WERI-Rb-1 (cell line): Measurements from ENCODE around the gene COL5A1.

Source experiments
- DNase-seq: peaks from one replicate; pipeline ENCODE4 v3.0.0-alpha.2; 2020
- H3K27ac ChIP-seq: fragments of 250-450 bp; sonication (Bioruptor Pico); 2 replicates; pipeline ENCODE4 v1.5.1; 2020; ENCODE audit warnings: mild to moderate bottlenecking, moderate library complexity
- H3K27me3 ChIP-seq: fragments of 250-450 bp; sonication (Bioruptor Pico); 2 replicates; pipeline ENCODE4 v1.5.1; 2021; ENCODE audit warnings: mild to moderate bottlenecking, low read depth, moderate library complexity; ENCODE audit not compliant: insufficient read depth, severe bottlenecking
- H3K36me3 ChIP-seq: fragments of 250-450 bp; sonication (Bioruptor Pico); 2 replicates; pipeline ENCODE4 v1.5.1; 2020; ENCODE audit warnings: mild to moderate bottlenecking, moderate library complexity
- H3K4me3 ChIP-seq: 2 replicates; pipeline ENCODE4 v1.5.1; 2011; ENCODE audit warnings: low read depth, mild to moderate bottlenecking, control low read depth, low read length
- H3K9me3 ChIP-seq: fragments of 250-450 bp; sonication (Bioruptor Pico); 2 replicates; pipeline ENCODE4 v1.5.1; 2021; ENCODE audit warnings: mild to moderate bottlenecking, moderate library complexity; ENCODE audit not compliant: severe bottlenecking
- TF ChIP-seq, protein P1 (sequence below): IDR thresholded peaks from 2 replicates; pipeline ENCODE4 v1.5.1; 2011; ENCODE audit warnings: low read depth, mild to moderate bottlenecking, control low read depth, inconsistent platforms, low read length

COL5A1 gene

DNA sequence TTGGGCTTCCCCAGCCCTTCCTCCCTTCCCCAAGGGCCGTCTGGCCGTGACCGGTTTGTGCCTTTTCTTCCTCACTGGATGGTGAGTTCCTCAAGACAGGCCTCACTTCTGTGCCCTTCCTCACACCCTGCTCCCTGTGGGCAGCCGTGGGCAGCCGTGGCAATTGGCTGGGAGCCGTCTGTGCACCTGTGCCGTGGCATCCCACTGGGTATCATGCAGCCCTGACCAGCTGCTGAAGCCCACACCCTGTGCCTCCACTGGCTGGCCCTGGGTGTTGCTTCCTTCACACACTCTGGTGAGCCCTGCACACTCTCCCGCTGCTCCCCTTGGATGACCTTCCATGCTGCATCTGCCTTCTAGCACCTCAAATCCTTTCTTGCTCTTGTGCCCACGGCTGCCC, 100.2 kb downstream of the COL5A1 start:
- no peaks in the 10 kb centered on the region; the same call in 1 of the 2 replicates for H3K36me3 ChIP-seq
- no peaks in the 10 kb centered on the region for H3K9me3 ChIP-seq
- TF ChIP-seq, protein P1, sequence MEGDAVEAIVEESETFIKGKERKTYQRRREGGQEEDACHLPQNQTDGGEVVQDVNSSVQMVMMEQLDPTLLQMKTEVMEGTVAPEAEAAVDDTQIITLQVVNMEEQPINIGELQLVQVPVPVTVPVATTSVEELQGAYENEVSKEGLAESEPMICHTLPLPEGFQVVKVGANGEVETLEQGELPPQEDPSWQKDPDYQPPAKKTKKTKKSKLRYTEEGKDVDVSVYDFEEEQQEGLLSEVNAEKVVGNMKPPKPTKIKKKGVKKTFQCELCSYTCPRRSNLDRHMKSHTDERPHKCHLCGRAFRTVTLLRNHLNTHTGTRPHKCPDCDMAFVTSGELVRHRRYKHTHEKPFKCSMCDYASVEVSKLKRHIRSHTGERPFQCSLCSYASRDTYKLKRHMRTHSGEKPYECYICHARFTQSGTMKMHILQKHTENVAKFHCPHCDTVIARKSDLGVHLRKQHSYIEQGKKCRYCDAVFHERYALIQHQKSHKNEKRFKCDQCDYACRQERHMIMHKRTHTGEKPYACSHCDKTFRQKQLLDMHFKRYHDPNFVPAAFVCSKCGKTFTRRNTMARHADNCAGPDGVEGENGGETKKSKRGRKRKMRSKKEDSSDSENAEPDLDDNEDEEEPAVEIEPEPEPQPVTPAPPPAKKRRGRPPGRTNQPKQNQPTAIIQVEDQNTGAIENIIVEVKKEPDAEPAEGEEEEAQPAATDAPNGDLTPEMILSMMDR, result no peak
- no peak for DNase-seq
- peak overlapping the region; percentile 56 for H3K27ac ChIP-seq
- H3K27me3 ChIP-seq, result no peaks in the 10 kb centered on the region
- no peak overlapping the region for H3K4me3 ChIP-seq

DNA sequence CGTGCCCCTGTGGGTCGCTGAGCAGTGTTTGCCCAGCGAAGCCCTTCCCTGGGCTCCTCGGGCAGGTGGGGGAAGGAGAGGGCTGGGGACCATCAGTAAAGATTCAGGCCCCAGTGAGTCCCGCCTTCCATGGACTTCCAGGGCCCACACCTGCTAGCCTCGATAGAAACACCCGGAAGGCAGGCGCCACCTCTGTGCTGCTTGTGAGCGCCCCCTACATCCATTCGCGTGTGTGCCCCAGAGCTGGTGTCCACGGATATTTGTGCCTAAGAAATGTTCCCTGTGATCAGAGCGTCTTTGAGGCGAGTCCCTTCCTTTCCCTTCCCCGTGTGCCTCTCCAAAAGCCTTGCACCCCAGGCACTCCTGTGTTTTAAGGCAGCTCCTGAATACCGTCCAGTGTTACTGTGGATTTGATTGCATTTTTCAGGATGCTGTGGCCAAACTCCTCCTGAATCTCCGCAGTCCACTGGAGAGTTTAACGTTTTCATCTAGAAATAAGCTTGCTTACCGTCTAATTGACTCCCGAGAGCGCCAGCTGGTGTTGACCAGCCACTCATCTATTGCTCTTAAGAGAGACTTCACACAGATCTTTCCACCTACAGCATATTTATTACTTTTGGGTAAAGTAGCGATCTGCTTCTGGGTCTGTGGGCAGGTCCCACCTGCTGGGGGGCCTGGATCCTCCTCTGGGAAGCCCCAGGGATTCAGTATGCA, 101.4 kb downstream of the COL5A1 start:
- H3K36me3 ChIP-seq, result peaks cover under 1% of the 10 kb centered on the region

DNA sequence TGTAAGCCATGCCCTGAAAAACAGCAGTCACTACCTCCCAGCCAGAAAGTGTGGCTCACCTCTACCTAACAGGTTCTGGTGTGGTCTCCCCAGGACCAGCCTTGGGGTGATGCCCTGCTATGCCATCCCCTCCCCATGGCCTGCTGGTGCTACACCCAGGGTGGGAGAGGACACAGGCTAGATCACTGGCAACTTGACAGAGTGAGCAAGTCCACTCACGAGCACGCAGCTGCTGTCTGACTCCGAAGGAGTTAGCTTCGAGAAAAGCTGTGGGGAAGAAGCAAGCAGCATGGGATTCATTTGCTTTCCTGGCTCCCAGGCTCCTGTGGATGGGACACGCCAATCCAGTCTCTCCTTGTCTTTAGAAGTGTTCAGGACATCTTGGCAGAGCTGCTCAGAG, 102.2 kb downstream of the COL5A1 start:
- H3K9me3 ChIP-seq, result no peaks in the 10 kb centered on the region
- DNase-seq, result no peak
- H3K4me3 ChIP-seq, result no peak overlapping the region
- TF ChIP-seq, protein P1, result no peak
- H3K36me3 ChIP-seq, result peaks cover 7% of the 10 kb centered on the region
- H3K27me3 ChIP-seq, result no peaks in the 10 kb centered on the region
- H3K27ac ChIP-seq, result no peak overlapping the region

More for the DNA sequence above, 101.4 kb downstream of the COL5A1 start:
- DNase-seq, result no peak
- Histone ChIP-seq H3K27ac (peak overlapping the region; percentile 29), H3K9me3 (no peaks in the 10 kb centered on the region), H3K27me3 (no peaks in the 10 kb centered on the region), H3K4me3 (no peak overlapping the region)
- TF ChIP-seq, protein P1, result no peak

DNA sequence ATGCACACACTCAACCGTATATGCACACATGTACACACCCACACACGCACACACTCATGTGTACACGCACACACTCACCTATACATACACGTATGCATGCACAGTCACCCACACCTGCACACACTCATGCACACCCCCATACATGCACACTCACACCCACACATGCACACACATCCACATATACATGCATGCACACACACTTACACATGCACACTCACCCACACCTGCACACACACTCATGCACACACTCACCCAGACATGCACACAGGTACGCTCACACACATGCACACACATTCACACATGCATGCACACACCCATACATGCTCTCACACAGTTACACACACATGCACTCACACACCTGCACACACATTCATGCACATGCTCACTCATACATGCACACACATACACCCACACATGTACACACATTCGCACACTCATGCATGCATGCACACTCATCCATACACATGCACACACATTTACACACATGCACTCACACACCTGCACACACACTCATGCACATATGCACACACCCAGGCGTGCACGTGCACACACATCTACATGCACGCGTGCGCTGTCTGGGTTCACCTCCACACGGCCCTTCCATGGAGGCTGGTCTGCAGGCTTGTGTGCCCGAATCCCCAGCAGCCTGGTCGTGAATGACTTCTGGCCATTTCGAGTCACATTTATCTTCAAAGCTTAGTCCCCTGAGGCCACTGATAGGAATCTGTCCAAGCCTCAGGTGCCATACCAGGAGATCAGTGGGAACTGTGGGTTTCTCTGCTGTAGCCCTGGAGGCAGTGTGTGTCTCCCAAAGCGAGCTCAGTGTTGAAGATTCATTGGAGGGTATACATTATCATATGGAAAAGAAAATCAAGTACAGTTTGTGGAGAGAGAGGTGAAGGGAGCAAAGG, 103.0 kb downstream of the COL5A1 start:
- TF ChIP-seq, protein P1, result no peak
- H3K27me3 ChIP-seq, result no peaks in the 10 kb centered on the region
- H3K4me3 ChIP-seq, result no peak overlapping the region
- no peak overlapping the region for H3K27ac ChIP-seq
- no peaks in the 10 kb centered on the region for H3K9me3 ChIP-seq
- peaks cover 7% of the 10 kb centered on the region for H3K36me3 ChIP-seq
- no peak for DNase-seq

DNA sequence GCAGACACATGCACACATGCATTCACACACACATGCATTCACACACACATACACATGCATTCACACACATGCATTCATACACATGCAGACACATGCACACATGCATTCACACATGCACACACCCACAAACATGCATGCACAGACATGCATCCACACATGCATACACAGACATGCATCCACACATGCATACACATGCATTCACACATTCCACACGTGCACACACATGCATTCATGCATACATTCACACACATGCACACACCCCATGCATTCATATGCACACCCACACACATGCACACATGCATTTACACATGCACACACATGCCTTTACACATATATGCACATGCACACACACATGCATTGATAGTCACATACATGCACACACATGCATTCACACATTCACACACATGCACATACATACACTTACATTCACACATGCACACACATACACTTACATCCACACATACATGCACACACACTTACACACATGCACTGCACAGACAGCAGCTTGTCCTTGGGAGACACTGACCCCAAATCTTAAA, 106.4 kb downstream of the COL5A1 start:
- Histone ChIP-seq H3K9me3 (no peaks in the 10 kb centered on the region), H3K27me3 (no peaks in the 10 kb centered on the region), H3K27ac (no peak overlapping the region), H3K4me3 (no peak overlapping the region), H3K36me3 (peaks cover 7% of the 10 kb centered on the region)
- TF ChIP-seq, protein P1, result no peak
- no peak for DNase-seq
